SIG-M5 (cell line): ENCODE measurements around the gene GLB1L.
"Not testable (repeated sequence)": the region's sequence is repeated elsewhere in the genome, so short reads cannot be mapped to it uniquely, and the experiment has no call there.

Experiments used
- DNase-seq: peaks from one replicate; lab custom pipeline; 2025; lab: John Stamatoyannopoulos, UW

GLB1L gene

DNA sequence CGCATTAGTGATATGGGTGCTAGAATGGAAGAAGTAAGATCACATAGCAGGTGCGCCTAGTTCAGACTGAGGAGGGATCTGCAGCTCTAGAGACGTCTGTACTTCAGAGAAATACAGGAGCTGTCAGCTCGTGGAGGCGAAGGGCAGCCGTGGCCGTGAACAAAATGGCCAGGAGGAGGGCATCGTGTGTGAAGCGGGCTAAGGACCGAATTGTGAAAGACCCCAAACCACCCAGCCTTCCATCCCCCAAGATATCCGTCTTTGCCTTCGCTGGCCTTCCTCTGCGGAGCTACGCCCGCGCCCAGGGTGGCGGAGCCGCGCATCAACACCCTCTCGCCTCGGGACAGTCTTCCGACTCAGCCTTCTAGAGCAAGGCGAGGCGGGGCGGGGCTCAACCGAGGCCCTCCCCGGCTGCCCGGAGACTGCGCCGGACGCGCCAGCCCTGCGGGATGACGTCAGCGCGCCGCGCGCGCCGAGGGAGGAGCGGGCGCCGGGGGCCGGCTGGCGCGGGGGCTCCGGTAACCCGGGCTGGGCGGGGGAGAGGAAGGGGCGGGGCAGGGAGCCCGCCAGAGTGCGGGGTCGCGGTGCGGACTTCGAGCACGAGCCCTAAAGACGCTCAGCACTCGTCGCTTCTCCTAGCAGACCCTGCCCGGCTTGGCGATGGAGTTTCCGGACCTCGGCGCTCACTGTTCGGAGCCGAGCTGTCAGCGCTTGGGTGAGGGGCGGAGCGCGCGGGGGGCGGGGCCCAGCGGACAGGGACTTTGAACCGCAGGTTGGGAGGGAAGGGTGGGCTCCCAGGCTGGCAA is 38.7 kb downstream of the GLB1L start, which contains the start of gene ZFAND2B:
ZFAND2B (plus strand) TSS at position 455 of the 806 bp plus-strand sequence; CDS start at position 661, 206 bp downstream.
- DNase-seq, result peak; percentile 54

DNA sequence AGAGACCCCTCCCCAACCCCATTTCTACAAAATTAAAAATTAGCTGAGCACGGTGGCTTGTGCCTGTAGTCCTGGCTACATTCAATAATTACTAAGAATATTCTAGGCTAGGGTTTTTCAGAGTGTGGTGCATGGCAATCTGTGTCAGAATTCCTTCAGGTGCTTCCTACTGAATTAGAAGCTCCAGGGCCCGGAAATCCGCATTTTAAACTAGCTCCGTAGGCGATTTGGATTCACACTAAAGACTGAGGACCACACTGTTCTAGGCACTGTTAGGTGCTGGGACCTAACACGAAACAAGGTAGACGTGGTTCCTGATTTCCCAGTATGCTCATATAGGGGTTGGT is 39.3 kb downstream of the GLB1L start:
- DNase-seq, result no peak

DNA sequence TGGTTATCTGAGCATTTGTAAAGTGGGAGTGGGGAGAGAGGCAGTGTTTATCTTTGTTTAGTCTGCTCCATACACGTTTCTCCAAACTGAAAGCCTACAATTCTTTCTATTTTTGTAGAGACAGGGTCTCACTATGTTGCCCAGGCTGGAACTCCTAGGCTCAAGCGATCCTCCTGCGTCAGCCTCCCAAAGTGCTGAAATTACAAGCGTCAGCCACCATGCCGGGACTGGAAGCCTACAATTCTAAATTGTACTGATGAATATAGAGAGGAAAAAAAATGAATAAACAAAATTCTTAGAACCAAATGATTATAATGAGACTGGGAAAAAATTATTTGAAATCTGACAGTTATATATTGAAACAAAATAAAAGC is 40.1 kb downstream of the GLB1L start:
- DNase-seq, result no peak

DNA sequence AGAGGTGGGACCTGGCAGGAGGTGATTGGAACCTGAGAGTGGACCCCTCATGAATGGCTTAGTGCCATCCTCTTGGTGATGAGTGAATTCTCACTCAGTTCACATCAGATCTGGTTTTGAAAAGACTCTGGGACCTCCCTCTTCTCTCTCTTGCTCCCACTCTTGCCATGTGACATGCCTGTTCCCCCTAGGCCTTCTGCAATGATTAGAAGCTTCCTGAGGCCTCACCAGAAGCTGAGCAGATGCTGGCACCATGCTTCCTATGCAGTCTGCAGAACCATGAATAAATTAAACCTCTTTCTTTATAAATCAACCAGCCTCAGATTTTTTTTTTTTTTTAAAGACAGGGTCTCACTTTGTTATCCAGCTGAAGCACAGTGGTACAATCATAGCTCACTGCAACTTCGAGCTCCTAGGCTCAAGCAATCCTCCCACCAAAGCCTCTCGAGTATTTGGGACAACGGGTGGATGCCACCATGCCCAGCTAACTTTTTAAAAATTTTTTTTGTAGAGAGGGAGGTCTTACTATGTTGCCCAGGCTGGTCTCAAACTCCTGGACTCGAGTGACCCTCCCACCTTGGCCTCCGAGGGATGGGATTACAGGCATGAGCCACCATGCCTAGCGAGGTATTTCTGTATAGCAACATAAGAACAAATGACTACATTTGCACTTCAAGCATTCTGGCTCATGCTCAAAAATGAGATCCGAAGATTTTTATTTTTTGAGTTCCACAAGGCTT is 40.6 kb downstream of the GLB1L start:
- no peak for DNase-seq

DNA sequence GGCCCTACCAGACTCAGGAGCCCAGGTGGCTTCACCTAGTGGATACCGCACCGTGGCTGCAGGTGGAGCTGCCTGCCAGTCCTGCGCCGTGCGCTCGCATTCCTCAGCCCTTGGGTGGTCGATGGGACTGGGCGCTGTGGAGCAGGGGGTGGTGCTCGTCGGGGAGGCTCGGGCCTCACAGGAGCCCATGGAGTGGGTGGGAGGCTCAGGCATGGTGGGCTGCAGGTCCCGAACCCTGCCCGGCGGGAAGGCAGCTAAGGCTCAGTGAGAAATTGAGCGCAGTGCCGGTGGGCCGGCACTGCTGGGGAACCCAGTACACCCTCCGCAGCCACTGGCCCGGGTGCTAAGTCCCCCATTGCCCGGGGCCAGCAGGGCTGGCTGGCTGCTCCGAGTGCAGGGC is 43.9 kb downstream of the GLB1L start:
- DNase-seq, result not testable (repeated sequence)

DNA sequence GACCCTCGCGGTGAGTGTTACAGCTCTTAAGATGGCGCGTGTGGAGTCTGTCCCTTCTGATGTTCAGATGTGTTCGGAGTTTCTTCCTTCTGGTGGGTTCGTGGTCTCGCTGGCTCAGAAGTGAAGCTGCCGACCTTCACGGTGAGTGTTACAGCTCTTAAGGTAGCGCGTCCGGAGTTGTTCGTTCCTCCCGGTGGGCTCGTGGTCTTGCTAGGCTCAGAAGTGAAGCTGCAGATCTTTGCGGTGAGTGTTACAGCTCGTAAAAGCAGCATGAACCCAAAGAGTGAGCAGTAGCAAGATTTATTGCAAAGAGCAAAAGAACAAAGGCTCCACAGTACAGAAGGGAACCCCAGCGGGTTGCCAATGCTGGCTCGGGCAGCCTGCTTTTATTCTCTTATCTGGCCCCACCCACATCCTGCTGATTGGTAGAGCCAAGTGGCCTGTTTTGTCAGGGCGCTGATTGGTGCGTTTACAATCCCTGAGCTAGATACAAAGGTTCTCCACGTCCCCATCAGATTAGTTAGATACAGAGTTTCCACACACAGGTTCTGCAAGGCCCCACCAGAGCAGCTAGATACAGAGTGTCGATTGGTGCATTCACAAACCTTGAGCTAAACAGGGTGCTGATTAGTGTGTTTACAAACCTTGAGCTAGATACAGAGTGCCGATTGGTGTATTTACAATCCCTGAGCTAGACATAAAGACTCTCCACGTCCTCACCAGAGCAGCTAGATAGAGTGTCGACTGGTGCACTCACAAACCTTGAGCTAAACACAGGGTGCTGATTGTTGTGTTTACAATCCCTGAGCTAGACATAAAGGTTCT is 44.5 kb downstream of the GLB1L start:
- not testable (repeated sequence) for DNase-seq

DNA sequence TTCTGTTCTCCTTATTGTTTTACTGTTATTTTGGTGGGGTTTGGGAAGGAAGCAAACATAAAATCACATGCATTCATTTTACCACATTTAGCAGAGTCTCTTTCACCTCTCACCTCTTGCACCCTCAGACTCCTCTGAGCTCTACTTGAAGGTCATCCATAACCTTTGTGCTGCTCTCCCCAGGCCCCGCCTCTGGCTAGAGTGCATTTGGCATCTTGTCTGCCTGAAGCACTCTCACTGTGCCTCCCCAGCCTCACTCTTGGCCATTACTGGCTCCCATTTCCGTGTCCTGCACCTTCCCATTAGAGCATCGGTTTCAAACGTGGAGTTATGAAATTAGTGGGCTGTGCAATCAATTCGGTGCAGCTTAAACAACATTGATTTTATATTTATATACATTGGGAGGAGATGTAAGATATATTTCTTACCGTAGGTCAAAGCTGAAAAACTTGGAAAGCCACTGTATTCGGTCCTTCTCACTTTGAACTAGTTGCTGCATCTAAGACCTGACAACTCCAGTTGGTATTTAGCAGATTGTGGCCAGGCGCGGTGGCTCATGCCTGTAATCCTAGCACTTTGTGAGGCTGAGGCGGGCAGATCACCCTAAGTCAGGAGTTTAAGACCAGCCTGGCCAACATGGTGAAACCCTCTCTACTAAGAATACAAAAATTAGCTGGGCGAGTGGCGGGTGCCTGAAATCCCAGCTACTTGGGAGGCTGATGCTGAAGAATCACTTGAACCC is 45.6 kb downstream of the GLB1L start:
- no peak for DNase-seq

DNA sequence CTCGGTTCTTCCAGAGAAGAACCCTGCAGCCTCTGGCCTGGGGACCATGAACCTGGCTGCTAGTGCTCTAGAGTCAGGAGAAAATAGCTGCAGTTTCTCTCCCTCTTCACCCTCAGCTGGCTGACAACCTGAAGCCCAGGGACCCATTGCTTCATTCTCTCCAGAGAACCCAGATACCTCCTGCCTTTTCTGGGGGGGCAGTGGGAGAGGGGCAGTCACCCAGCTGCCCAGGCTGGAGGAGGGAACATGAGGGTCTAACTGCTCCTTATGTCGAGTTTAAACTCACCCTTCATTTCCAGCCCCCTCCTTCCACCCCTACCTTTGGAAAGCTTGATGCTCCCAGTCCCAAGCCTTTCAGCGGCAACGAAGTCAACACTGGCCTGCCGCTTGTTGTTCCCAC is 46.3 kb downstream of the GLB1L start:
- no peak for DNase-seq

DNA sequence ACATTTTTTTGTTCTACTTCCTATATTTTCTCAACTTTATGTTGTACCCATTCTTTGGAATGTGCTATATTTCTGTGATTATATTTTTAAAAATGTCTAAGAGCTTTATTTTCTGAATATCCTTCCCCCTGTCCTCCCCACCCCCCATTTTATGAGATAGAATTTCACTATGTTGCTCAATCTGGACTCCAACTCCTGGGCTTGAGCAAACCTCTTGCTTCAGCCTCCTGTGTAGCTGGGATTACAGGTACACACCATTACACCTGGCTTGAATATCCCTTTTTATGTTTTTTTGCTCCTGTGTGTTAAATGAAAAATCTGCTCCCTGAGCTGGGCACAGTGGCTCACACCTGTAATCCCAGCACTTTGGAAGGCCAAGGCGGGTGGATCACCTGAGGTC is 47.9 kb downstream of the GLB1L start:
- no peak for DNase-seq

DNA sequence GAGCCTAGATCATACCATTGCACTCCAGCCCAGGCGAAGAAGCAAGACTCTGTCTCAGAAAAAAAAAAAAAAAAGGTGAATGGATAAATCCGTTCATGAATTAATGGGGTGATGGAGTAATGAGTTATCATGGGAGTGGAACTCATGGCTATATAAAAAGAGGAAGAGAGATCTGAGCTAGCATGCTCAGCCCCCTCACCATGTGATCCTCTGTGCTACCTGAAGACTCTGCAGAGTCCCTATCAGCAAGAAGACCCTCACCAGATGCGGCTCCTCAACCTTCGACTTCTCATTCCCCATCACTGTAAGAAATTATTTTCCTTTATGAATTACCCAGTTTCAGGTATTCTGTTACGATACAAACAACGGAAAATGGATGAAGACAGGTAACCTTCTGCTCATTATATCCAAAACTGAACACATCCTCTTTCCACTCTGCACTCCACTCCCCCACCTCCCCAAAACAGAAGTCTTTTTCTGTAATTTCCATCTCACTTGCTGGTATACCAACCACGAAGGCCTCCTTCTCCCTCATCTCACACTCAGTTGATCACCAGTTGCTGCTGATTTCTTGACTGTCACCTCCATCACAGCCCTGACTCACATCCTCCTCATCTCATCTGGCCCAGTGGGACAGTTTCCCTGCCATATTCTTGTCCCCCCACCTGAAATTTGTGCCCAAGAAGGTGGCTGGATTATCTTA is 58.3 kb downstream of the GLB1L start:
- no peak for DNase-seq
